ENCODE data around the gene CYP2C18. TPM values are rescaled to one million over a fixed set of nuclear protein-coding genes. Genes with fewer than 3 reads are reported as not detected.

Gene CYP2C18
- total and polyA plus RNA-seq, 2 of the 13 experiments (the other 11 are each of a cell fraction or from before 2014, with no cell fraction given) = 0.07 TPM; not detected in 1

DNA sequence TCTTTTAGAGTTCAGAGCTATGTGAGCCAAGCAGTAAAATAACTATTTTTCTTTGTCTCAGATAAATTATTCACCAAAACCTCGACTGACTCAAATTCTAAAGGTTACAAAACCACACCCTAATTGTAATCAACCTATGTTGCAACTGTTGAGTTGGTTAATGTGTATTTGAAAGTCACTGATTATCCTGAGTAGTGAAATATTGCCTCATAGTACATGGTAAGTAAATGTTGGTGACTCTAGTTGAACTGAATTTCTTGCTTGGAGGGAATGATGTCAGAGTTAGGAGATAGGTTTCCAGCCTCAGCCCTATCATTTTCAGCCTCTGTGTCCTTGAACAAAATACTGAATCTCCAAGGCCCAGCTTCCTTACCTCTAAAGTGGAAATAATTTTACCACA is 3.0 kb upstream of the CYP2C18 start:
- Histone ChIP-seq H3K36me3 (replicated peaks in 1 of 2; ENCODE audit: control insufficient read depth in 1 of 2, insufficient read depth in 2 of 2, low read length in 2 of 2) (no peaks in the 10 kb centered on the region), H3K27ac (ENCODE audit: extremely low read length, insufficient read depth, low read length) (no peak overlapping the region), H3K9ac (ENCODE audit: insufficient read depth, low read depth, low read length) (no peak overlapping the region), H3K4me2 (ENCODE audit: low read depth, low read length) (peak overlapping the region; percentile 4), H3K79me2 (ENCODE audit: insufficient read depth, low read length) (no peaks in the 10 kb centered on the region), H3K4me3 (replicated peaks in 1 of 3; ENCODE audit: insufficient read depth in 1 of 3, low read depth in 2 of 3, low read length in 3 of 3) (no peak overlapping the region; a peak in 1 of 6 replicates), H3K4me1 (ENCODE audit: insufficient read depth, low read length) (peaks cover 42% of the 10 kb centered on the region), H3K9me3 (ENCODE audit: low read length) (peaks cover 2% of the 10 kb centered on the region; the same call in 1 of the 2 replicates), H2AFZ (ENCODE audit: low read length) (no peak overlapping the region), H3K27me3 (ENCODE audit: control insufficient read depth in 1 of 2, insufficient read depth in 2 of 2, low read length in 2 of 2) (no peaks in the 10 kb centered on the region), H4K20me1 (ENCODE audit: insufficient read depth, low read length) (no peaks in the 10 kb centered on the region)
- WGBS (ENCODE audit: low lambda C conversion rate) = 0% methylated on average over 1 of the region's 1 CpG
- ATAC-seq (peak; percentile 86), FAIRE-seq (peak; percentile 82), DNase-seq (ENCODE audit: low spot score) (peak; percentile 87)
- ChIA-PET CTCF (ENCODE audit: low intra/inter-chr PET ratio, low total read pairs) (no interaction called here), POLR2A (no interaction called here)
- BruUV-seq (replicated peaks) = no TSS peak
- in situ Hi-C loops (cut with HindIII; ENCODE audit: extremely low pct_ligation_motif_present, low pct_unique_long_range_greater_than_20kb) = no loop called here
- intact Hi-C loops (cut with micrococcal nuclease; ENCODE audit: unreplicated experiment) = no loop called here
- TF ChIP-seq NFKB2 (CRISPR knock-in tag; IDR thresholded peaks at IDR 0.05; ENCODE audit: borderline replicate concordance) (no peak), HMG20B (CRISPR knock-in tag; conservative IDR thresholded peaks at IDR 0.05) (no peak), ZFP82 (CRISPR knock-in tag; IDR thresholded peaks at IDR 0.05; ENCODE audit: borderline replicate concordance) (no peak), U2AF2 (IDR thresholded peaks at IDR 0.05; ENCODE audit: low read depth, low read length) (no peak), ZNF75D (CRISPR knock-in tag; IDR thresholded peaks at IDR 0.05; ENCODE audit: borderline replicate concordance) (no peak), CEBPB (IDR thresholded peaks at IDR 0.05; ENCODE audit: borderline replicate concordance, low read depth, low read length) (peak; percentile 97), GATAD2A (CRISPR knock-in tag; IDR thresholded peaks at IDR 0.05) (peak; percentile 87), REXO4 (CRISPR knock-in tag; IDR thresholded peaks at IDR 0.05; ENCODE audit: borderline replicate concordance) (no peak), NFIC (IDR thresholded peaks at IDR 0.05; ENCODE audit: low read length) (no peak), POLR2AphosphoS2 (IDR thresholded peaks at IDR 0.05; ENCODE audit: low read depth, low read length) (no peak), NR3C1 (CRISPR knock-in tag; IDR thresholded peaks at IDR 0.05) (no peak), ZNF30 (CRISPR knock-in tag; IDR thresholded peaks at IDR 0.05) (no peak), THAP11 (CRISPR knock-in tag; IDR thresholded peaks at IDR 0.05) (peak; percentile 52; the same call in 1 of the 2 replicates), MIXL1 (CRISPR knock-in tag; IDR thresholded peaks at IDR 0.05) (peak; percentile 79; the same call in 1 of the 2 replicates), ZBTB20 (CRISPR knock-in tag; IDR thresholded peaks at IDR 0.05; ENCODE audit: borderline replicate concordance, low read depth) (no peak), TARDBP (CRISPR knock-in tag; IDR thresholded peaks at IDR 0.05) (no peak), CREB1 (IDR thresholded peaks at IDR 0.05) (peak; percentile 61; the same call in 1 of the 2 replicates), CREB1 (CRISPR knock-in tag; IDR thresholded peaks at IDR 0.05) (peak; percentile 81), ATRX (CRISPR knock-in tag; IDR thresholded peaks at IDR 0.05; ENCODE audit: borderline replicate concordance) (no peak), RXRB (CRISPR knock-in tag; IDR thresholded peaks at IDR 0.05; ENCODE audit: borderline replicate concordance) (peak; percentile 51; the same call in 1 of the 2 replicates), CCDC6 (CRISPR knock-in tag; IDR thresholded peaks at IDR 0.05) (no peak)
- TF ChIP-seq, protein P1, sequence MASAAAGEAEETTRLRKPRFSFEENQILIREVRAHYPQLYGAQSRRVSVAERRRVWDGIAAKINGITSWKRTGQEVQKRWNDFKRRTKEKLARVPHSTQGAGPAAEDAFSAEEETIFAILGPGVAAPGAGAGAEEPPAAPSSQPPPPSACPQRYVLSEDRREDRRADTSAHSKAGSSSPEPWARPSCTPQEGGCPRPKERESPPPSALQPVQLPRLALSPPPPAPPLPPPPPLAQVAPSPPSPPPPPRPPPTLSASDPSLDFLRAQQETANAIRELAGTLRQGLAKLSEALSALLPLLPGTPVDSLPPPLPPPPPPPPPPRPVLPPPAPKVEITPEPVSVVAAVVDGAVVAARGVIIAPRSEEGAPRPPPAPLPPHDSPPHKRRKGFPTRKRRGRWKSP (CRISPR knock-in tag; IDR thresholded peaks at IDR 0.05) = no peak
- TF ChIP-seq, protein P2, sequence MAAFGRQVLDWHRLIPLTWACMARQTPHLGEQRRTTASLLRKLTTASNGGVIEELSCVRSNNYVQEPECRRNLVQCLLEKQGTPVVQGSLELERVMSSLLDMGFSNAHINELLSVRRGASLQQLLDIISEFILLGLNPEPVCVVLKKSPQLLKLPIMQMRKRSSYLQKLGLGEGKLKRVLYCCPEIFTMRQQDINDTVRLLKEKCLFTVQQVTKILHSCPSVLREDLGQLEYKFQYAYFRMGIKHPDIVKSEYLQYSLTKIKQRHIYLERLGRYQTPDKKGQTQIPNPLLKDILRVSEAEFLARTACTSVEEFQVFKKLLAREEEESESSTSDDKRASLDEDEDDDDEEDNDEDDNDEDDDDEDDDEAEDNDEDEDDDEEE (CRISPR knock-in tag; IDR thresholded peaks at IDR 0.05) = no peak
